Osteocyte (in vitro differentiated cells): ENCODE results near the gene PLA2G3. TPM values are rescaled to one million over a fixed set of nuclear protein-coding genes. Genes with fewer than 3 reads are reported as not detected.
A peak's percentile ranks its signal among the peaks of the same experiment; 100 is the strongest.

Source experiments
- DNase-seq: peaks from one replicate; pipeline ENCODE4 v3.0.0; 2021; ENCODE audit warnings: mixed read lengths; ENCODE audit not compliant: unreplicated experiment; ENCODE audit errors: extremely low spot score
- H3K27ac Mint-ChIP-seq: one replicate; pipeline ENCODE4 v1.8.0; 2021; ENCODE audit warnings: mild to moderate bottlenecking, mixed read lengths; ENCODE audit not compliant: unreplicated experiment
- H3K27me3 Mint-ChIP-seq: one replicate; pipeline ENCODE4 v1.8.0; 2021; ENCODE audit warnings: mixed read lengths; ENCODE audit not compliant: unreplicated experiment
- H3K36me3 Mint-ChIP-seq: one replicate; pipeline ENCODE4 v1.8.0; 2021; ENCODE audit warnings: mixed read lengths; ENCODE audit not compliant: unreplicated experiment
- H3K4me1 Mint-ChIP-seq: one replicate; pipeline ENCODE4 v1.8.0; 2021; ENCODE audit warnings: mixed read lengths; ENCODE audit not compliant: unreplicated experiment
- H3K4me3 Mint-ChIP-seq: one replicate; pipeline ENCODE4 v1.8.0; 2021; ENCODE audit warnings: mild to moderate bottlenecking, moderate library complexity, mixed read lengths; ENCODE audit not compliant: unreplicated experiment
- H3K9me3 Mint-ChIP-seq: one replicate; pipeline ENCODE4 v1.8.0; 2021; ENCODE audit warnings: mixed read lengths; ENCODE audit not compliant: unreplicated experiment
- total RNA-seq: library from RNA; stranded (reverse); gene quantifications from 2 replicates; pipeline ENCODE4 v1.2.1, GENCODE V29; 2021
- TF ChIP-seq, protein P1 (sequence below): fragments of 200-600 bp; sonication (generic); IDR thresholded peaks from 2 replicates; pipeline ENCODE4 v1.5.0; 2021; ENCODE audit warnings: antibody characterized with exemption, mild to moderate bottlenecking, moderate library complexity

PLA2G3 gene
- total RNA-seq, 1 donor from 2014 or later: not detected

DNA sequence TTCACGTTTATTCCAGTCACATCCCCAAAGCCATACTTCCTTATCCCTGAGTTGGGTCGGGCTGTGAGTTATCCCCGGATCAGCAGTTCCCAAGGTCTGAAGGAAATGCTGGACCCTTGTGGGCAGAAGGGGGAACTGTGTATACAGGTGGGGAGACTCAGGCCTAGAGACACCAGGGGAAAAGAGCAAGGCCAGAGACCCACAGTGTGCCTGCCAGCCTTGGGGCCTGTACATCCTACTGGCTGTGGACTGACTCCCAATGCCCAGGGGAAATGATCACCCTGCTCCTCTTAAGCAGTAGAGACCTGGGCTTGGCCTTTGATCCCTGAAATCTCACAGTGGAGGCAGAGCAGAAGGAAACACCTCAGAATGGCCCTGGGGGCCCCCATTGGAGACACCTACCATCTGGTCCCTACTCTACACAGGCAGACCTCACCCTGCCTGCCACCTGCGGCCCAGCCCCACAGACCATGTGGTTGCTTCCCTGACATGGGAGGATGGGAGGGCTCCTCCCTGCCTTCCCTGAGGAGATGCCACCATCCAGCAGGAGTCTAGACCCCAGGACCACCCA, 34.2 kb downstream of the PLA2G3 start:
- peaks cover 42% of the 10 kb centered on the region for H3K4me1 Mint-ChIP-seq

GRCh38 chr22:31105282-31105929, 34.9 kb downstream of the PLA2G3 start:
- no peaks in the 10 kb centered on the region for H3K9me3 Mint-ChIP-seq
- no peaks in the 10 kb centered on the region for H3K27me3 Mint-ChIP-seq
- TF ChIP-seq, protein P1, sequence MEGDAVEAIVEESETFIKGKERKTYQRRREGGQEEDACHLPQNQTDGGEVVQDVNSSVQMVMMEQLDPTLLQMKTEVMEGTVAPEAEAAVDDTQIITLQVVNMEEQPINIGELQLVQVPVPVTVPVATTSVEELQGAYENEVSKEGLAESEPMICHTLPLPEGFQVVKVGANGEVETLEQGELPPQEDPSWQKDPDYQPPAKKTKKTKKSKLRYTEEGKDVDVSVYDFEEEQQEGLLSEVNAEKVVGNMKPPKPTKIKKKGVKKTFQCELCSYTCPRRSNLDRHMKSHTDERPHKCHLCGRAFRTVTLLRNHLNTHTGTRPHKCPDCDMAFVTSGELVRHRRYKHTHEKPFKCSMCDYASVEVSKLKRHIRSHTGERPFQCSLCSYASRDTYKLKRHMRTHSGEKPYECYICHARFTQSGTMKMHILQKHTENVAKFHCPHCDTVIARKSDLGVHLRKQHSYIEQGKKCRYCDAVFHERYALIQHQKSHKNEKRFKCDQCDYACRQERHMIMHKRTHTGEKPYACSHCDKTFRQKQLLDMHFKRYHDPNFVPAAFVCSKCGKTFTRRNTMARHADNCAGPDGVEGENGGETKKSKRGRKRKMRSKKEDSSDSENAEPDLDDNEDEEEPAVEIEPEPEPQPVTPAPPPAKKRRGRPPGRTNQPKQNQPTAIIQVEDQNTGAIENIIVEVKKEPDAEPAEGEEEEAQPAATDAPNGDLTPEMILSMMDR: no peak
- no peak overlapping the region for H3K4me3 Mint-ChIP-seq
- H3K36me3 Mint-ChIP-seq: peaks cover 2% of the 10 kb centered on the region
- peaks cover 43% of the 10 kb centered on the region for H3K4me1 Mint-ChIP-seq
- DNase-seq: no peak
- H3K27ac Mint-ChIP-seq: peak overlapping the region; percentile 90

More for the DNA sequence above, 34.2 kb downstream of the PLA2G3 start:
- Mint-ChIP-seq H3K9me3 (no peaks in the 10 kb centered on the region), H3K4me3 (peak overlapping the region; percentile 93), H3K36me3 (peaks cover 2% of the 10 kb centered on the region), H3K27me3 (no peaks in the 10 kb centered on the region), H3K27ac (peak overlapping the region; percentile 90)
- DNase-seq: no peak
- TF ChIP-seq, protein P1: no peak

- Mint-ChIP-seq H3K36me3 (peaks cover 2% of the 10 kb centered on the region), H3K27me3 (no peaks in the 10 kb centered on the region), H3K4me1 (peaks cover 43% of the 10 kb centered on the region), H3K9me3 (no peaks in the 10 kb centered on the region), H3K27ac (no peak overlapping the region), H3K4me3 (no peak overlapping the region)
- TF ChIP-seq, protein P1: peak; percentile 20
- no peak for DNase-seq
Observed at GRCh38 chr22:31104869-31105268, 35.4 kb downstream of the PLA2G3 start.

DNA sequence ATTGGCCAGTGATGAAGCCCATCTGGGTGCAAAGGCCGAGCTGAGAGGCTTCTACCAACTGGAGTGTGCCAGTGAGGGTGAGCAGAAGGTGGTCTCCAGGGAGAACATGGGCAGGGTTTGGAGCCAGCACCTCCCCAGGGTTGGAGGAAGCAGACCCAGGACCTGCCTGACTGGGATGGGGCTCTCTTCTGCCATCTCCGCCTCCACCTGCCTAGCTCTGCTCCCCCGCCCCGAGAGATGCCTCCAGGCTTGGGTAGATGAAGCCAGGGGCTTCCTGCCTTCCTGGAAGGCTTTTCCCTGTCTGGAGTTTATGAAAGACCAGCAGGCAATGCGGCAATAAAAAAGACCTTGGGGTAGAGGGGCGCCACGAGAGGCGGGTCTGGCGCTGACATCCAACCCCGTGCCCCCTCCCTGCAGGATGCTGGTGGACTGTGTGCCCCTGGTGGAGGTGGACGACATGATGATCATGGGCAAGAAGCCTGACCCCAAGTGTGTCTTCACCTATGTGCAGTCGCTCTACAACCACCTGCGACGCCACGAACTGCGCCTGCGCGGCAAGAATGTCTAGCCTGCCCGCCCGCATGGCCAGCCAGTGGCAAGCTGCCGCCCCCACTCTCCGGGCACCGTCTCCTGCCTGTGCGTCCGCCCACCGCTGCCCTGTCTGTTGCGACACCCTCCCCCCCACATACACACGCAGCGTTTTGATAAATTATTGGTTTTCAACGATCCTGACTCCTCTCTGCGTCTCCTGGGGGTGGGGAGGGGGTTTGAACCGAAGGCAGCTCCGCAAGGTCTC, 36.2 kb downstream of the PLA2G3 start:
- H3K36me3 Mint-ChIP-seq: peaks cover 2% of the 10 kb centered on the region
- no peaks in the 10 kb centered on the region for H3K9me3 Mint-ChIP-seq
- H3K27me3 Mint-ChIP-seq: no peaks in the 10 kb centered on the region
- peaks cover 43% of the 10 kb centered on the region for H3K4me1 Mint-ChIP-seq
- TF ChIP-seq, protein P1: no peak
- no peak overlapping the region for H3K27ac Mint-ChIP-seq
- no peak for DNase-seq
- no peak overlapping the region for H3K4me3 Mint-ChIP-seq

DNA sequence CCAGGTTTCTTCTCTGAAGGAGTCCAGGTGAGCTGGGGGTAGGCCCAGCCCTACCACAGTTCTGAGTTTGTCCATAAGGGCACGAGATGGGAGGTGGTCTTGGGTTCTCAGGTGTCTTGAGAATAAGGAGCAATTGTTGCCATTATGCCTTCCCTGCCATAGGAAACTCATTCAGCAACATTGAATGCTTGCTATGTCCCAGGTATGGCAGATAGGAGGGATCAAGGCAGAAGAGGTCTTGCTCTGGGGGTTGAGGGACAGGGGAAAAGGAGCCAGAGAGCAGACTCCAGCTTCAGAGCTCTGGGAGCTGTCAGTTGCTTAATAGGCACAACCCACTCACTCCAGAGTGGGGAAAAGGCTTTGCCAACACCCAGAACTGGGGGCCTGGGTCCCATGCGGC, 37.2 kb downstream of the PLA2G3 start:
- no peak overlapping the region for H3K4me3 Mint-ChIP-seq
- TF ChIP-seq, protein P1: no peak
- peaks cover 6% of the 10 kb centered on the region for H3K36me3 Mint-ChIP-seq
- H3K4me1 Mint-ChIP-seq: peaks cover 42% of the 10 kb centered on the region
- peak overlapping the region; percentile 95 for H3K27ac Mint-ChIP-seq
- H3K9me3 Mint-ChIP-seq: no peaks in the 10 kb centered on the region
- no peak for DNase-seq
- no peaks in the 10 kb centered on the region for H3K27me3 Mint-ChIP-seq
